ENCODE results near the gene C13orf42.

DNA sequence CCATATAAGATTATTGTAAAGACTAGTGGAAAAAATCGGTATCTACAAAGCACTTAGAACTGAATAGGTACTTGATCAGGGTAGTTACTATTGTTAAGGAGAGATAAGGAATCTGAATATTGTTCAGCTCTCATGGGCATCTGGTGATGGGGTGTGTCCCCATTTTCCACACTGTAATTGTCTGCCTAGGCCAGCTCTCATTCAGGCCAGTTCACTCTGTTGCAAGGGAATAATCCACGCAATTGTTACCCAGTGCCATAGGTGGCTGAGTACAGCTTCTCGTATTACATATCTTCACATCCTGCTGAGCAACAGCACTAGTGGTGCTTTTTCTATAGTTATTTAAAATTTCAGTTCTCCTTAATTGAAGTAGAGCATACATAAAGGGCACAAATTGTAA, 45.6 kb upstream of the C13orf42 start:
- TF ChIP-seq CTCF (IDR thresholded peaks at IDR 0.05; ENCODE audit: low read depth, low read length): no peak
- no peak for TF ChIP-seq MYC (IDR thresholded peaks at IDR 0.05; ENCODE audit: low read depth, low read length)
- TF ChIP-seq, protein P1, sequence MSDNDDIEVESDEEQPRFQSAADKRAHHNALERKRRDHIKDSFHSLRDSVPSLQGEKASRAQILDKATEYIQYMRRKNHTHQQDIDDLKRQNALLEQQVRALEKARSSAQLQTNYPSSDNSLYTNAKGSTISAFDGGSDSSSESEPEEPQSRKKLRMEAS (IDR thresholded peaks at IDR 0.05; ENCODE audit: low read depth, low read length): no peak
